ENCODE results near the gene DTX2. TPM values are rescaled to one million over a fixed set of nuclear protein-coding genes. Genes with fewer than 3 reads are reported as not detected.
"Not testable (repeated sequence)": the region's sequence is repeated elsewhere in the genome, so short reads cannot be mapped to it uniquely, and the experiment has no call there.

DTX2 gene
- total RNA-seq, 4 donors from 2014 or later, result 18.1 to 36.7 (median 19.6) TPM

GRCh38 chr7:76515999-76516443, 54.5 kb downstream of the DTX2 start:
- no peak for TF ChIP-seq CTCF (IDR thresholded peaks at IDR 0.05; ENCODE audit: low read depth)

GRCh38 chr7:76543197-76543596, 81.7 kb downstream of the DTX2 start, which contains the start of gene SPDYE16:
TSS of gene SPDYE16 (minus strand) at chr7:76543297. CDS start at chr7:76541459, 1,838 bp downstream.
- not testable (repeated sequence) for TF ChIP-seq CTCF (IDR thresholded peaks at IDR 0.05; ENCODE audit: low read depth)

Small RNA genes within 50 kb of the gene (small RNA-seq; reads per million reads assigned to genes)
- 0.49 reads per million for gene RF00019

Other genes starting within 250 kb of the DTX2 start
- gene HSPB1, start 159.0 kb upstream of the DTX2 start, total RNA-seq, result 100 to 1,000 TPM; 196 to 300 (median 263) TPM
- 100 to 1,000 TPM; 102 to 215 (median 162) TPM for gene YWHAG, start 102.7 kb upstream of the DTX2 start, total RNA-seq
- 10 to 100 TPM in 1 of 4 donors, 1 to 10 TPM in 2, under 1 TPM in 1; 0.88 to 11.1 (median 3.5) TPM for gene SSC4D, start 52.0 kb upstream of the DTX2 start, total RNA-seq
- gene ZP3, start 36.8 kb upstream of the DTX2 start, total RNA-seq, result 10 to 100 TPM in 1 of 4 donors, 1 to 10 TPM in 2, under 1 TPM in 1; 0.65 to 20.0 (median 3.6) TPM
- 10 to 100 TPM in 1 of 4 donors, under 1 TPM in 2, not detected in 1; 0.34 to 14.2 (median 0.75) TPM for gene UPK3B, start 48.8 kb downstream of the DTX2 start, total RNA-seq
- gene SPDYE16, start 81.6 kb downstream of the DTX2 start, total RNA-seq, result 1 to 10 TPM in 2 of 4 donors, not detected in 2; 1.5 to 3.8 TPM
- gene POMZP3, start 165.6 kb downstream of the DTX2 start, total RNA-seq, result 10 to 100 TPM in 1 of 4 donors, 1 to 10 TPM in 3; 4.8 to 11.9 (median 5.8) TPM